Keratinocyte (primary cell): ENCODE measurements around the gene DDIT4. TPM values are rescaled to one million over a fixed set of nuclear protein-coding genes. Genes with fewer than 3 reads are reported as not detected.

Experiments used
- DNase-seq: peaks from one replicate; pipeline ENCODE4 v3.0.0-alpha.2; 2011; ENCODE audit warnings: low read depth, missing footprints, low spot score
- FAIRE-seq: peaks from 2 replicates; lab custom pipeline; 2011; peaks lifted over from hg19 to GRCh38; lab: Jason Lieb, UNC
- H2AFZ ChIP-seq: 2 replicates; pipeline ENCODE4 v1.6.0; 2012; ENCODE audit warnings: low read length, control low read depth, inconsistent platforms; ENCODE audit not compliant: control insufficient read depth
- H3K27ac ChIP-seq: 2 replicates; pipeline ENCODE4 v1.5.1; 2011; ENCODE audit warnings: low read length; ENCODE audit not compliant: control insufficient read depth, insufficient read depth
- H3K27me3 ChIP-seq: 3 replicates; pipeline ENCODE4 v1.6.0; 2011; ENCODE audit warnings: low read length; ENCODE audit not compliant: control insufficient read depth, insufficient read depth; ENCODE audit errors: extremely low read depth
- H3K36me3 ChIP-seq, 2 experiments: 2 replicates in 1 of 2; 3 replicates in 1 of 2; pipeline ENCODE4 v1.5.1; 2011; ENCODE audit warnings: low read length in 2 of 2, mild to moderate bottlenecking in 1 of 2; ENCODE audit not compliant: control insufficient read depth in 2 of 2, insufficient read depth in 2 of 2; ENCODE audit errors: extremely low read depth in 1 of 2
- H3K4me1 ChIP-seq: 3 replicates; pipeline ENCODE4 v1.5.1; 2011; ENCODE audit warnings: low read length; ENCODE audit not compliant: control insufficient read depth, insufficient read depth; ENCODE audit errors: extremely low read depth
- H3K4me2 ChIP-seq: 3 replicates; pipeline ENCODE4 v1.6.0; 2011; ENCODE audit warnings: low read depth, low read length; ENCODE audit not compliant: control insufficient read depth, insufficient read depth; ENCODE audit errors: extremely low read depth
- H3K4me3 ChIP-seq, 3 experiments: fragments of 200-600 bp in 1 of 3; sonication (generic) in 1 of 3; 2 replicates in 2 of 3; 3 replicates in 1 of 3; pipeline ENCODE4 v1.5.1; 2011 to 2016; ENCODE audit warnings: low read length in 3 of 3, mild to moderate bottlenecking in 3 of 3, control low read depth in 2 of 3, inconsistent platforms in 1 of 3, low read depth in 1 of 3, mixed read lengths in 1 of 3, mixed run types in 1 of 3, moderate library complexity in 1 of 3; ENCODE audit not compliant: control insufficient read depth in 2 of 3, insufficient read depth in 2 of 3; ENCODE audit errors: extremely low read depth in 1 of 3
- H3K79me2 ChIP-seq: 2 replicates; pipeline ENCODE4 v1.6.0; 2012; ENCODE audit warnings: low read length; ENCODE audit not compliant: control insufficient read depth, insufficient read depth
- H3K9ac ChIP-seq: 3 replicates; pipeline ENCODE4 v1.6.0; 2011; ENCODE audit warnings: low read length; ENCODE audit not compliant: control insufficient read depth, insufficient read depth; ENCODE audit errors: extremely low read depth
- H3K9me1 ChIP-seq: 3 replicates; pipeline ENCODE4 v1.6.0; 2011; ENCODE audit warnings: low read length; ENCODE audit not compliant: control insufficient read depth, insufficient read depth; ENCODE audit errors: extremely low read depth
- H3K9me3 ChIP-seq: 2 replicates; pipeline ENCODE4 v1.5.1; 2012; ENCODE audit warnings: low read depth, low read length; ENCODE audit not compliant: control insufficient read depth
- H4K20me1 ChIP-seq: 3 replicates; pipeline ENCODE4 v1.6.0; 2011; ENCODE audit warnings: low read length; ENCODE audit not compliant: control insufficient read depth, insufficient read depth; ENCODE audit errors: extremely low read depth
- EZH2 ChIP-seq: IDR thresholded peaks from one replicate; pipeline ENCODE4 v1.6.1; 2012; ENCODE audit warnings: inconsistent platforms, mild to moderate bottlenecking, low read length, moderate library complexity
- dilution Hi-C: fragments of 300-500 bp; cut with MboI; formaldehyde crosslinking; loops from one replicate; pipeline ENCODE4 v1.7.0; 2020; ENCODE audit warnings: low sequenced_read_pairs; ENCODE audit not compliant: extremely low pct_ligation_motif_present
- polyA plus RNA-seq, 5 experiments: library from polyadenylated mRNA; depleted of rRNA in 3 of 5; stranded (reverse) in 3 of 5; stranded (forward) in 1 of 5; unstranded in 1 of 5; fragments of >200 nt; gene quantifications; 1 replicate in 1 of 5; 2 replicates in 3 of 5; 3 replicates in 1 of 5; pipeline versions ENCODE4 v1.2.1 to v1.2.3, GENCODE V29; 2011 to 2012; ENCODE audit warnings: missing spikeins in 2 of 5, low read depth in 1 of 5, low replicate concordance in 1 of 5
- TF ChIP-seq, protein P1 (sequence below), 3 experiments: IDR thresholded peaks in 1 of 3; conservative IDR thresholded peaks in 1 of 3; optimal IDR thresholded peaks in 1 of 3; 2 replicates in 2 of 3; 3 replicates in 1 of 3; pipeline versions ENCODE3 to v1.5.1; 2011; ENCODE audit warnings: low read length in 3 of 3, mild to moderate bottlenecking in 3 of 3, moderate library complexity in 2 of 3, control low read depth in 1 of 3, inconsistent platforms in 1 of 3; ENCODE audit not compliant: insufficient read depth in 2 of 3; ENCODE audit errors: extremely low read depth in 1 of 3

DDIT4 gene
- polyA plus RNA-seq, 1 donor (not counting 4 experiments of a cell fraction or from before 2014, with no cell fraction given): 248 TPM

- Histone ChIP-seq H3K27me3 (no peaks in the 10 kb centered on the region), H3K9me3 (no peaks in the 10 kb centered on the region), H3K36me3 (no peaks in the 10 kb centered on the region), H3K4me1 (peaks cover 47% of the 10 kb centered on the region), H3K79me2 (no peaks in the 10 kb centered on the region), H4K20me1 (no peaks in the 10 kb centered on the region), H3K9ac (peak overlapping the region; percentile 42), H3K27ac (peak overlapping the region; percentile 51), H3K9me1 (no peaks in the 10 kb centered on the region), H3K4me2 (peak overlapping the region; percentile 31), H3K4me3 (no peak overlapping the region), H2AFZ (no peak overlapping the region)
- FAIRE-seq (peak; percentile 43), DNase-seq (no peak)
- TF ChIP-seq, protein P1, sequence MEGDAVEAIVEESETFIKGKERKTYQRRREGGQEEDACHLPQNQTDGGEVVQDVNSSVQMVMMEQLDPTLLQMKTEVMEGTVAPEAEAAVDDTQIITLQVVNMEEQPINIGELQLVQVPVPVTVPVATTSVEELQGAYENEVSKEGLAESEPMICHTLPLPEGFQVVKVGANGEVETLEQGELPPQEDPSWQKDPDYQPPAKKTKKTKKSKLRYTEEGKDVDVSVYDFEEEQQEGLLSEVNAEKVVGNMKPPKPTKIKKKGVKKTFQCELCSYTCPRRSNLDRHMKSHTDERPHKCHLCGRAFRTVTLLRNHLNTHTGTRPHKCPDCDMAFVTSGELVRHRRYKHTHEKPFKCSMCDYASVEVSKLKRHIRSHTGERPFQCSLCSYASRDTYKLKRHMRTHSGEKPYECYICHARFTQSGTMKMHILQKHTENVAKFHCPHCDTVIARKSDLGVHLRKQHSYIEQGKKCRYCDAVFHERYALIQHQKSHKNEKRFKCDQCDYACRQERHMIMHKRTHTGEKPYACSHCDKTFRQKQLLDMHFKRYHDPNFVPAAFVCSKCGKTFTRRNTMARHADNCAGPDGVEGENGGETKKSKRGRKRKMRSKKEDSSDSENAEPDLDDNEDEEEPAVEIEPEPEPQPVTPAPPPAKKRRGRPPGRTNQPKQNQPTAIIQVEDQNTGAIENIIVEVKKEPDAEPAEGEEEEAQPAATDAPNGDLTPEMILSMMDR (optimal IDR thresholded peaks at IDR 0.05 in 1 of 3, IDR thresholded peaks at IDR 0.05 in 1 of 3, conservative IDR thresholded peaks at IDR 0.05 in 1 of 3; ENCODE audit: extremely low read depth in 1 of 3, insufficient read depth in 2 of 3, low read length in 3 of 3): no peak
- no peak for TF ChIP-seq EZH2
- dilution Hi-C loops: no loop called here
Measured at GRCh38 chr10:72310241-72310633, 36.5 kb downstream of the DDIT4 start.

DNA sequence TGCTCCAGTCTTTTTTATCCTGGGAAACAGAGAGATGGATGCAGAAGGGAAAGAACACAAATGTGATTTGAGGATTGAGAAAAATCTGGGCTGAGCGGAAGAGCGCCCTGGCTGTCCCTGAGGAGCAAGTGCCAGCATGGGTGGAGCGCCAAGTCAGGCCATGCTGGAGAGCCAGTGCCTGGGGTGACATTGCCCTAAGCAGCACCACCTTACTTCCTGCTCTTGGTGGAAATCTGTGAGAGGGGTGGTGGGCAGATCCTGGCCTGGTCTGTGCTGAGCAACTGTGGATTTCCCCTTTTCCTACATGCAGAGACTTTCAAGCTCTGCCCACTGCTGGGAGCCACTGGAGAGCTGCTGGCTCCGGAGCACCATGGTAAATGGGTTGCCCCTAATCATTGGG is 36.9 kb downstream of the DDIT4 start:
- Histone ChIP-seq H3K36me3 (no peaks in the 10 kb centered on the region), H3K4me2 (peak overlapping the region; percentile 31), H3K4me3 (no peak overlapping the region), H3K79me2 (no peaks in the 10 kb centered on the region), H4K20me1 (no peaks in the 10 kb centered on the region), H3K27me3 (no peaks in the 10 kb centered on the region), H3K9me3 (no peaks in the 10 kb centered on the region), H3K4me1 (peaks cover 47% of the 10 kb centered on the region), H3K9ac (peak overlapping the region; percentile 42), H3K9me1 (no peaks in the 10 kb centered on the region), H2AFZ (no peak overlapping the region), H3K27ac (peak overlapping the region; percentile 51)
- TF ChIP-seq EZH2: no peak
- TF ChIP-seq, protein P1 (optimal IDR thresholded peaks at IDR 0.05 in 1 of 3, IDR thresholded peaks at IDR 0.05 in 1 of 3, conservative IDR thresholded peaks at IDR 0.05 in 1 of 3; ENCODE audit: extremely low read depth in 1 of 3, insufficient read depth in 2 of 3, low read length in 3 of 3): no peak
- DNase-seq: no peak
- no peak for FAIRE-seq
- dilution Hi-C loops: no loop called here
